ENCODE results near the gene ASCC2. TPM values are rescaled to one million over a fixed set of nuclear protein-coding genes. Genes with fewer than 3 reads are reported as not detected.

The ASCC2 gene
- total RNA-seq, 1 experiment from 2014 or later = 54.9 TPM

- H3K27ac ChIP-seq (ENCODE audit: low read depth, low read length, poor library complexity, severe bottlenecking) = no peak overlapping the region
- H3K4me3 ChIP-seq (ENCODE audit: low read depth, low read length, poor library complexity, severe bottlenecking) = no peak overlapping the region
- H3K4me1 ChIP-seq (ENCODE audit: insufficient read depth, low read length, poor library complexity, severe bottlenecking) = peaks cover 22% of the 10 kb centered on the region
- BruUV-seq (replicated peaks) = no TSS peak
- TF ChIP-seq CTCF (conservative IDR thresholded peaks at IDR 0.05; ENCODE audit: low read depth, low read length) = no peak
- TF ChIP-seq EZH2 (IDR thresholded peaks at IDR 0.05; ENCODE audit: borderline replicate concordance, low read depth, low read length, poor library complexity, severe bottlenecking) = no peak
- DNase-seq (ENCODE audit: low spot score) = no peak
- H3K27me3 ChIP-seq (replicated peaks; ENCODE audit: insufficient read depth, low read depth, low read length, poor library complexity) = no peaks in the 10 kb centered on the region
- no peaks in the 10 kb centered on the region for H3K36me3 ChIP-seq (ENCODE audit: insufficient read depth, low read length, poor library complexity, severe bottlenecking)
- ChIA-PET CTCF (no interaction called here), POLR2A (ENCODE audit: low non-redundant PET) (no interaction called here)
- intact Hi-C loops (cut with micrococcal nuclease; ENCODE audit: unreplicated experiment) = no loop called here
- H3K9me3 ChIP-seq (ENCODE audit: low read depth, low read length, poor library complexity, severe bottlenecking) = no peaks in the 10 kb centered on the region
Observed at GRCh38 chr22:29886596-29886995, 48.5 kb upstream of the ASCC2 start.

GRCh38 chr22:29885610-29886009, 47.5 kb upstream of the ASCC2 start:
- no peak for DNase-seq (ENCODE audit: low spot score)
- ChIA-PET POLR2A (ENCODE audit: low non-redundant PET) (interaction anchor here (0.7 kb wide), 1 partner anchor 80 kb away, joined by 3 read pairs; no protein-coding TSS in a partner anchor), CTCF (no interaction called here)
- Histone ChIP-seq H3K27me3 (replicated peaks; ENCODE audit: insufficient read depth, low read depth, low read length, poor library complexity) (no peaks in the 10 kb centered on the region), H3K27ac (ENCODE audit: low read depth, low read length, poor library complexity, severe bottlenecking) (no peak overlapping the region), H3K4me3 (ENCODE audit: low read depth, low read length, poor library complexity, severe bottlenecking) (no peak overlapping the region), H3K4me1 (ENCODE audit: insufficient read depth, low read length, poor library complexity, severe bottlenecking) (peaks cover 22% of the 10 kb centered on the region), H3K9me3 (ENCODE audit: low read depth, low read length, poor library complexity, severe bottlenecking) (no peaks in the 10 kb centered on the region), H3K36me3 (ENCODE audit: insufficient read depth, low read length, poor library complexity, severe bottlenecking) (no peaks in the 10 kb centered on the region)
- BruUV-seq (replicated peaks) = no TSS peak
- intact Hi-C loops (cut with micrococcal nuclease; ENCODE audit: unreplicated experiment) = no loop called here
- TF ChIP-seq CTCF (conservative IDR thresholded peaks at IDR 0.05; ENCODE audit: low read depth, low read length) (no peak), EZH2 (IDR thresholded peaks at IDR 0.05; ENCODE audit: borderline replicate concordance, low read depth, low read length, poor library complexity, severe bottlenecking) (no peak)

GRCh38 chr22:29883775-29884097, 45.7 kb upstream of the ASCC2 start:
- Histone ChIP-seq H3K9me3 (ENCODE audit: low read depth, low read length, poor library complexity, severe bottlenecking) (no peaks in the 10 kb centered on the region), H3K4me1 (ENCODE audit: insufficient read depth, low read length, poor library complexity, severe bottlenecking) (peaks cover 22% of the 10 kb centered on the region), H3K27ac (ENCODE audit: low read depth, low read length, poor library complexity, severe bottlenecking) (peak overlapping the region; percentile 93), H3K36me3 (ENCODE audit: insufficient read depth, low read length, poor library complexity, severe bottlenecking) (no peaks in the 10 kb centered on the region), H3K27me3 (replicated peaks; ENCODE audit: insufficient read depth, low read depth, low read length, poor library complexity) (no peaks in the 10 kb centered on the region), H3K4me3 (ENCODE audit: low read depth, low read length, poor library complexity, severe bottlenecking) (peak overlapping the region; percentile 97)
- intact Hi-C loops (cut with micrococcal nuclease; ENCODE audit: unreplicated experiment) = no loop called here
- no peak for DNase-seq (ENCODE audit: low spot score)
- no TSS peak for BruUV-seq (replicated peaks)
- ChIA-PET CTCF (interaction anchor here (0.6 to 1.1 kb wide), 7 partner anchors 12 to 1326 kb away, joined by 3 to 22 read pairs (median 4); no protein-coding TSS in a partner anchor), POLR2A (ENCODE audit: low non-redundant PET) (no interaction called here)
- TF ChIP-seq CTCF (conservative IDR thresholded peaks at IDR 0.05; ENCODE audit: low read depth, low read length) = no peak
- no peak for TF ChIP-seq EZH2 (IDR thresholded peaks at IDR 0.05; ENCODE audit: borderline replicate concordance, low read depth, low read length, poor library complexity, severe bottlenecking)
